Psoas muscle (tissue), 8 donors: ENCODE data around the gene MPPED1. TPM values are rescaled to one million over a fixed set of nuclear protein-coding genes. Genes with fewer than 3 reads are reported as not detected.
A peak's percentile ranks its signal among the peaks of the same experiment; 100 is the strongest.

Experiments
- ATAC-seq, 4 donors: fragments of 200-7000 bp; cut with Tn5 transposase; one replicate each; pipeline ENCODE4 v1.9.1; 2020; ENCODE audit warnings: moderate library complexity in 3 of 4, mild to moderate bottlenecking in 2 of 4
- DNase-seq, 2 donors: peaks; one replicate each; pipeline ENCODE4 v3.0.0-alpha.2; 2020
- H3K27ac ChIP-seq: fragments of 200-600 bp; one replicate; pipeline ENCODE4 v1.8.0; 2022
- H3K27me3 ChIP-seq, 3 donors: fragments of 200-600 bp in 1 of 3; one replicate each; pipeline versions ENCODE4 v1.6.1 to v1.8.0; 2013 to 2022; ENCODE audit warnings: low read length in 2 of 3, mild to moderate bottlenecking in 2 of 3, moderate library complexity in 1 of 3; ENCODE audit not compliant: insufficient read depth in 3 of 3
- H3K36me3 ChIP-seq, 2 donors: fragments of 200-600 bp in 1 of 2; one replicate each; pipeline versions ENCODE4 v1.6.1 to v1.8.0; 2013 to 2022; ENCODE audit warnings: low read depth in 1 of 2, mild to moderate bottlenecking in 1 of 2, moderate library complexity in 1 of 2; ENCODE audit not compliant: insufficient read depth in 1 of 2
- H3K4me1 ChIP-seq: fragments of 200-600 bp; one replicate; pipeline ENCODE4 v1.8.0; 2022
- H3K4me3 ChIP-seq: fragments of 200-600 bp; one replicate; pipeline ENCODE4 v1.8.0; 2022; ENCODE audit warnings: mild to moderate bottlenecking
- H3K9me3 ChIP-seq: fragments of 200-600 bp; one replicate; pipeline ENCODE4 v1.8.0; 2022
- WGBS, 3 donors: extraction: QIAGEN DNeasy Blood & Tissue Kit; methylation state at CpG; one replicate each; pipeline versions ENCODE4 v1.1.6 to v1.1.7; 2013; 5-methylcytosine and 5-hydroxymethylcytosine counted together
- intact Hi-C, 2 donors: fragments of 100-400 bp; cut with DNase I; formaldehyde crosslinking; loops; one replicate each; pipeline versions ENCODE4 v1.11.0 to v1.14.2; 2022
- polyA plus RNA-seq, 3 donors: library from polyadenylated mRNA; stranded (reverse); fragments of 200-250 nt; gene quantifications; one replicate each; pipeline ENCODE4 v1.2.3, GENCODE V29; 2013
- total RNA-seq, 4 donors: library from RNA; stranded (reverse); fragmentation: NEBNext Ultra II Directional in 2 of 4; extraction: Animal tissue kit (Norgen Biotek cat#: 25700) in 2 of 4; gene quantifications; one replicate each; pipeline versions ENCODE4 v1.2.1 to v1.2.4, GENCODE V29; 2021 to 2023
- TF ChIP-seq, protein P1 (sequence below): fragments of 200-600 bp; IDR thresholded peaks from one replicate; pipeline ENCODE4 v1.8.0; 2022; ENCODE audit warnings: antibody characterized with exemption
- donor health status: healthy with polysubstance abuse.
- donor health status: DM: no; HTN: no; CAD: no; lungs with moderate emphysema.
- donor health status: Bipolar disorder and iron deficiency.
- donor health status: healthy.
- donor health status: DM: yes; HTN: yes; CAD: no.
- donor health status: DM: no; HTN: no; CAD: no.
- donor health status: DM: no; HTN: no; CAD: no.
- donor health status: DM: yes; HTN: yes; CAD: no.

The MPPED1 gene
- total and polyA plus RNA-seq, 7 donors: 0.04 to 0.10 TPM; not detected in 5

GRCh38 chr22:43387815-43388214, 24.0 kb upstream of the MPPED1 start:
- intact Hi-C loops: loop anchor here in 1 of 2 donors (5.0 kb wide), 3 partner anchors 116 to 1239 kb away; no protein-coding TSS in a partner anchor
- Histone ChIP-seq H3K27me3 (peaks cover 0 to 44% (median 5%) of the 10 kb centered on the region in 3 donors), H3K36me3 (no peaks in the 10 kb centered on the region), H3K9me3 (no peaks in the 10 kb centered on the region), H3K4me1 (no peaks in the 10 kb centered on the region), H3K27ac (no peak overlapping the region), H3K4me3 (no peak overlapping the region)
- ATAC-seq (no peak), DNase-seq (no peak)
- TF ChIP-seq, protein P1, sequence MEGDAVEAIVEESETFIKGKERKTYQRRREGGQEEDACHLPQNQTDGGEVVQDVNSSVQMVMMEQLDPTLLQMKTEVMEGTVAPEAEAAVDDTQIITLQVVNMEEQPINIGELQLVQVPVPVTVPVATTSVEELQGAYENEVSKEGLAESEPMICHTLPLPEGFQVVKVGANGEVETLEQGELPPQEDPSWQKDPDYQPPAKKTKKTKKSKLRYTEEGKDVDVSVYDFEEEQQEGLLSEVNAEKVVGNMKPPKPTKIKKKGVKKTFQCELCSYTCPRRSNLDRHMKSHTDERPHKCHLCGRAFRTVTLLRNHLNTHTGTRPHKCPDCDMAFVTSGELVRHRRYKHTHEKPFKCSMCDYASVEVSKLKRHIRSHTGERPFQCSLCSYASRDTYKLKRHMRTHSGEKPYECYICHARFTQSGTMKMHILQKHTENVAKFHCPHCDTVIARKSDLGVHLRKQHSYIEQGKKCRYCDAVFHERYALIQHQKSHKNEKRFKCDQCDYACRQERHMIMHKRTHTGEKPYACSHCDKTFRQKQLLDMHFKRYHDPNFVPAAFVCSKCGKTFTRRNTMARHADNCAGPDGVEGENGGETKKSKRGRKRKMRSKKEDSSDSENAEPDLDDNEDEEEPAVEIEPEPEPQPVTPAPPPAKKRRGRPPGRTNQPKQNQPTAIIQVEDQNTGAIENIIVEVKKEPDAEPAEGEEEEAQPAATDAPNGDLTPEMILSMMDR: no peak
- 46 to 52% (median 48%) methylated on average over 7 of the region's 7 CpGs for WGBS, 3 donors

DNA sequence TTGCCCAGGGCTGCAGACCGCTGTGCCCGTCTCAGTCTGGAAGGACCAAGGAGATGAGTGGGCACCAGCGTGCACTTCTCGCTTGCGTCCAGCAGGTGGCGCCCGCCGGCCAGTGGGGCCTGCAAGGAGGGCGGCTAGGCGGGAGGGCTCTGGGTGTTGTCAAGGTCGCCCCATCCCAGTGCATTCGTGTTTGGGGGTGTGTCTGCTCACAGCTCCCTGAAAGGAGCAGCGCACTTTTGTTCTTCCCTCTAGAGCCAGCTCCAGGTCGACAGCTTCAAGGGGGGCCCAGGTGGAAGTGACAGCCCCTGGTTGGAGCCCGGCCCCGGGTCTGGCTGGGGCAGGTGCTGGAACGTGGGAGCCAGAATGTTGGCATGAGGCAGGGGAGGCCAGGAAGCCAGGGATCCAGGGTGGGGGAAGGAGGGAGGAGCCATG, 23.4 kb upstream of the MPPED1 start:
- H3K27me3 ChIP-seq: peaks cover 0 to 37% (median 5%) of the 10 kb centered on the region in 3 donors
- no peak overlapping the region for H3K27ac ChIP-seq
- WGBS, 3 donors: 5 to 7% (median 7%) methylated on average over 17 of the region's 17 CpGs
- TF ChIP-seq, protein P1: peak; percentile 96
- intact Hi-C loops: loop anchor here in 1 of 2 donors (5.0 kb wide), 3 partner anchors 116 to 1239 kb away; no protein-coding TSS in a partner anchor
- DNase-seq (peak; percentile 76 to 84), ATAC-seq (peak; percentile 70 to 79 (median 78))
- H3K9me3 ChIP-seq: no peaks in the 10 kb centered on the region
- no peaks in the 10 kb centered on the region for H3K4me1 ChIP-seq
- H3K36me3 ChIP-seq: no peaks in the 10 kb centered on the region
- no peak overlapping the region for H3K4me3 ChIP-seq

GRCh38 chr22:43389227-43389836, 22.5 kb upstream of the MPPED1 start:
- 66 to 74% (median 67%) methylated on average over 8 of the region's 8 CpGs for WGBS, 3 donors
- Histone ChIP-seq H3K36me3 (no peaks in the 10 kb centered on the region), H3K4me3 (no peak overlapping the region), H3K9me3 (no peaks in the 10 kb centered on the region), H3K27me3 (peaks cover 0 to 34% (median 5%) of the 10 kb centered on the region in 3 donors), H3K4me1 (no peaks in the 10 kb centered on the region), H3K27ac (no peak overlapping the region)
- intact Hi-C loops: loop anchor here (1.0 to 5.0 kb wide), 4 partner anchors 117 to 1238 kb away; no protein-coding TSS in a partner anchor
- ATAC-seq: no peak
- TF ChIP-seq, protein P1: no peak
- no peak for DNase-seq

DNA sequence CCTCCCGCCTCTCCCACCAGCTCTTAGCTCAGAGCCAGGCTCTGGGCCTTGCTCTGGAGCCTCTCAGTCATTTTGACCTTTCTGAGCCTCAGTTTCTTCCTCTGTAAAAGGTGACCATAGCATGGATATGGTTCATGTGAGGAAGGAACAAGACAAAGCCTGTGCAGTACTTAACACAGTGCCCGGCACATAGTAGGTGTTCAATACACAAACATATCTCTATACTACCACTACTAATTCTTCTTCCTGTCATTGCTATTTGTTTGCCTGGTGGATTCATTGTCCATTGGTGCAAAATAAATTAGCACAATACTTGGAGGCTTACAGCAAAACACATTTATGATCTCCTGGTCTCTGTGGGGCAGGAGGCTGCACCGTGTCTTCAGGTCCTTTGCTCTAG, 21.6 kb upstream of the MPPED1 start:
- Histone ChIP-seq H3K4me1 (no peaks in the 10 kb centered on the region), H3K9me3 (no peaks in the 10 kb centered on the region), H3K27me3 (peaks cover 0 to 27% (median 5%) of the 10 kb centered on the region in 3 donors), H3K4me3 (no peak overlapping the region), H3K27ac (no peak overlapping the region), H3K36me3 (no peaks in the 10 kb centered on the region)
- intact Hi-C loops: no loop called here
- TF ChIP-seq, protein P1: no peak
- no peak for ATAC-seq
- no peak for DNase-seq
- WGBS, 3 donors: 84 to 94% (median 89%) methylated on average over 3 of the region's 3 CpGs
